A549 (cell line): ENCODE measurements around the gene UCN. TPM values are rescaled to one million over a fixed set of nuclear protein-coding genes. Genes with fewer than 3 reads are reported as not detected.
A peak's percentile ranks its signal among the peaks of the same experiment; 100 is the strongest.

Experiments used
- ATAC-seq, 2 experiments: fragments of 200-7000 bp in 1 of 2; fragments of >200 bp in 1 of 2; cut with Nextera tagmentation in 1 of 2; cut with Tn5 transposase in 1 of 2; 3 replicates each; pipeline versions ENCODE4 v1.8.0 to v1.9.1; 2018 to 2020; ENCODE audit warnings: mild to moderate bottlenecking in 1 of 2, moderate library complexity in 1 of 2
- CTCF ChIA-PET: fragments of 300-600 bp; sonication (Branson Sonifier 250); formaldehyde crosslinking; extraction: SDS; loops from one replicate; lab custom pipeline; 2021; ENCODE audit warnings: antibody characterized with exemption, inconsistent platforms; lab: Yijun Ruan, JAX
- POLR2A ChIA-PET: fragments of 350-600 bp; formaldehyde crosslinking; extraction: SDS; loops from one replicate; lab custom pipeline; 2021; ENCODE audit warnings: antibody characterized with exemption, inconsistent platforms; lab: Yijun Ruan, JAX
- DNase-seq, 2 experiments: peaks; one replicate each; pipeline versions ENCODE4 v3.0.0 to v3.0.0-alpha.2; 2011 to 2016; ENCODE audit warnings: low read depth in 1 of 2, low spot score in 1 of 2
- FAIRE-seq: peaks from 2 replicates; lab custom pipeline; 2011; peaks lifted over from hg19 to GRCh38; lab: Jason Lieb, UNC
- H3K27ac ChIP-seq, 2 experiments: fragments of >200 bp; sonication (Bioruptor Twin); formaldehyde crosslinking; 3 replicates each; pipeline ENCODE4 v1.5.1; 2016 to 2017
- H3K4me1 ChIP-seq: fragments of >200 bp; sonication (Bioruptor Twin); formaldehyde crosslinking; 3 replicates; pipeline ENCODE4 v1.6.1; 2016
- H3K4me2 ChIP-seq: fragments of >200 bp; sonication (Bioruptor Twin); formaldehyde crosslinking; 3 replicates; pipeline ENCODE4 v1.6.1; 2016
- H3K4me3 ChIP-seq: fragments of >200 bp; sonication (Bioruptor Twin); formaldehyde crosslinking; 3 replicates; pipeline ENCODE4 v1.5.1; 2016
- H3K9me3 ChIP-seq: fragments of >200 bp; sonication (Bioruptor Twin); formaldehyde crosslinking; 3 replicates; pipeline ENCODE4 v1.6.1; 2016
- CBX2 ChIP-seq: fragments of 200-600 bp; sonication (generic); IDR thresholded peaks from 2 replicates; pipeline ENCODE4 v1.6.1; 2016; ENCODE audit warnings: low read depth, mild to moderate bottlenecking, borderline replicate concordance
- CEBPB ChIP-seq, 2 experiments: fragments of >200 bp in 1 of 2; sonication (Bioruptor Twin) in 1 of 2; formaldehyde crosslinking in 1 of 2; IDR thresholded peaks; 2 replicates each; pipeline ENCODE4 v1.6.1; 2012 to 2016
- CHD2 ChIP-seq: fragments of 150-350 bp; IDR thresholded peaks from 2 replicates; pipeline ENCODE4 v1.6.1; 2014; ENCODE audit warnings: low read length; ENCODE audit not compliant: partially characterized antibody
- E2F6 ChIP-seq: IDR thresholded peaks from 2 replicates; pipeline ENCODE4 v1.6.1; 2012; ENCODE audit warnings: low read depth, borderline replicate concordance
- EHF ChIP-seq: fragments of 250-450 bp; sonication (Bioruptor Pico); IDR thresholded peaks from 2 replicates; pipeline ENCODE4 v1.5.0; 2020; ENCODE audit warnings: mild to moderate bottlenecking
- ELK1 ChIP-seq: fragments of 150-350 bp; IDR thresholded peaks from 2 replicates; pipeline ENCODE4 v1.6.1; 2014; ENCODE audit warnings: low read depth, mild to moderate bottlenecking, low read length
- FOSB ChIP-seq: fragments of 250-450 bp; sonication (Bioruptor Pico); IDR thresholded peaks from 2 replicates; pipeline ENCODE4 v1.5.0; 2020; ENCODE audit warnings: mild to moderate bottlenecking, moderate library complexity
- FOSL2 ChIP-seq, 2 experiments: fragments of 450-650 bp in 1 of 2; fragments of >200 bp in 1 of 2; sonication (Bioruptor Twin) in 1 of 2; formaldehyde crosslinking; IDR thresholded peaks; 2 replicates each; pipeline versions ENCODE4 v1.5.0 to v1.6.1; 2016 to 2020; ENCODE audit warnings: mild to moderate bottlenecking in 1 of 2, moderate library complexity in 1 of 2
- GATA3 ChIP-seq: IDR thresholded peaks from 2 replicates; pipeline ENCODE4 v1.6.1; 2012; ENCODE audit warnings: borderline replicate concordance
- HMGXB4 ChIP-seq: fragments of 250-450 bp; sonication (Bioruptor Pico); IDR thresholded peaks from 2 replicates; pipeline ENCODE4 v1.5.0; 2021; ENCODE audit warnings: mild to moderate bottlenecking, moderate library complexity, borderline replicate concordance
- JUN ChIP-seq, 2 experiments: fragments of >200 bp; sonication (Bioruptor Twin); formaldehyde crosslinking; IDR thresholded peaks; 2 replicates in 1 of 2; 3 replicates in 1 of 2; pipeline ENCODE4 v1.6.1; 2016 to 2017
- KDM1A ChIP-seq: fragments of 200-600 bp; sonication (generic); IDR thresholded peaks from 2 replicates; pipeline ENCODE4 v1.6.1; 2016; ENCODE audit warnings: low read depth, mild to moderate bottlenecking
- MAFK ChIP-seq: fragments of 450-650 bp; IDR thresholded peaks from 2 replicates; pipeline ENCODE4 v1.6.1; 2014; ENCODE audit not compliant: partially characterized antibody
- MAX ChIP-seq: IDR thresholded peaks from 2 replicates; pipeline ENCODE4 v1.6.1; 2012
- MYC ChIP-seq: IDR thresholded peaks from 2 replicates; pipeline ENCODE4 v1.6.1; 2012; ENCODE audit warnings: mild to moderate bottlenecking, inconsistent platforms, low read length, improper control_type of control experiment, borderline replicate concordance
- POLR2A ChIP-seq: IDR thresholded peaks from 2 replicates; pipeline ENCODE4 v1.6.1; 2012; ENCODE audit warnings: mild to moderate bottlenecking, low read length
- POLR2AphosphoS2 ChIP-seq: conservative IDR thresholded peaks from 2 replicates; pipeline ENCODE4 v1.6.1; 2012; ENCODE audit warnings: low read length, improper control_type of control experiment, inconsistent platforms
- REST ChIP-seq: fragments of 200-600 bp; sonication (generic); IDR thresholded peaks from 2 replicates; pipeline ENCODE4 v1.6.1; 2016; ENCODE audit warnings: antibody characterized with exemption, mild to moderate bottlenecking, moderate library complexity
- TP53 ChIP-seq: fragments of 250-450 bp; sonication (Bioruptor Pico); IDR thresholded peaks from 2 replicates; pipeline ENCODE4 v1.5.0; 2021; ENCODE audit warnings: mild to moderate bottlenecking, moderate library complexity
- ZNF302 ChIP-seq: fragments of 250-450 bp; sonication (Bioruptor Pico); IDR thresholded peaks from 2 replicates; pipeline ENCODE4 v1.9.0; 2021; ENCODE audit warnings: inconsistent platforms, mild to moderate bottlenecking, moderate library complexity
- ZSCAN20 ChIP-seq: fragments of 250-450 bp; sonication (Bioruptor Pico); IDR thresholded peaks from 2 replicates; pipeline ENCODE4 v1.8.0; 2022; ENCODE audit warnings: mild to moderate bottlenecking, moderate library complexity
- WGBS: methylation state at CpG from one replicate; pipeline ENCODE4 v1.1.6; 2017; ENCODE audit errors: missing lambda C conversion rate; 5-methylcytosine and 5-hydroxymethylcytosine counted together
- polyA plus RNA-seq, 4 experiments: library from polyadenylated mRNA; depleted of rRNA in 3 of 4; stranded (reverse); fragments of >200 nt; fragmentation: RNase III in 1 of 4; extraction: RNeasy Plus Mini Kit Qiagen cat#74134 plus additional on column Dnase treatment in 1 of 4; gene quantifications; 2 replicates in 3 of 4; 3 replicates in 1 of 4; pipeline ENCODE4 v1.2.3, GENCODE V29; 2011 to 2017

The UCN gene
- polyA plus RNA-seq, 2 of the 4 experiments (the other 2 are of a cell fraction), result 0.76 to 1.0 TPM

- TF ChIP-seq E2F6, result peak; percentile 80
- TF ChIP-seq POLR2AphosphoS2, result peak; percentile 81
- peak; percentile 90 for TF ChIP-seq FOSB (CRISPR knock-in tag)
- TF ChIP-seq MYC, result peak; percentile 79; the same call in 1 of the 2 replicates
- peak; percentile 53; the same call in 1 of the 2 replicates for TF ChIP-seq REST
- TF ChIP-seq ZNF302 (CRISPR knock-in tag), result no peak
- no peak for TF ChIP-seq ELK1
- TF ChIP-seq JUN (IDR thresholded peaks at IDR 0.05), result peak; percentile 82 to 92
- peak; percentile 95 for TF ChIP-seq POLR2A
- TF ChIP-seq ZSCAN20 (CRISPR knock-in tag), result no peak
These were observed 14.7 kb upstream of the UCN start, which contains the start of gene MPV17 (continued) for GRCh38 chr2:27322766-27323595.

- WGBS, result 5% methylated on average over 9 of the region's 10 CpGs
- CTCF ChIA-PET, result interaction anchor here (1.0 to 12.8 kb wide), 16 partner anchors 9 to 223 kb away, joined by 3 to 171 read pairs (median 6); partner anchors contain the start of genes EIF2B4, SNX17 and ZNF513
- peak in 1 of 2 experiments; percentile 15 for DNase-seq
- Histone ChIP-seq H3K9me3 (no peaks in the 10 kb centered on the region), H3K27ac (peak overlapping the region; percentile 93 to 99), H3K4me1 (peaks cover 31% of the 10 kb centered on the region), H3K4me2 (peak overlapping the region; percentile 82), H3K4me3 (peak overlapping the region; percentile 58)
- POLR2A ChIA-PET, result interaction anchor here (0.8 to 1.2 kb wide), 5 partner anchors 8 to 47 kb away, joined by 3 to 11 read pairs (median 4); partner anchors contain the start of gene GTF3C2
- peak; percentile 15 to 20 for ATAC-seq
- TF ChIP-seq HMGXB4 (CRISPR knock-in tag), result no peak
- no peak for TF ChIP-seq KDM1A
- TF ChIP-seq MAFK, result no peak
- no peak for TF ChIP-seq GATA3
- no peak for TF ChIP-seq ZSCAN20 (CRISPR knock-in tag)
- TF ChIP-seq CEBPB (IDR thresholded peaks at IDR 0.05), result no peak
- no peak for TF ChIP-seq ZNF302 (CRISPR knock-in tag)
- no peak for TF ChIP-seq EHF
- no peak for TF ChIP-seq FOSB (CRISPR knock-in tag)
- TF ChIP-seq CBX2, result no peak
- TF ChIP-seq TP53, result no peak
- no peak for TF ChIP-seq MAX
- no peak for TF ChIP-seq FOSL2 (IDR thresholded peaks at IDR 0.05)
- no peak for TF ChIP-seq FOSL2 (CRISPR knock-in tag; IDR thresholded peaks at IDR 0.05)
- no peak for TF ChIP-seq CHD2
- TF ChIP-seq JUN (IDR thresholded peaks at IDR 0.05), result no peak
- FAIRE-seq, result no peak
These were observed 14.1 kb upstream of the UCN start for GRCh38 chr2:27322301-27322765.
